ENCODE measurements around the gene CCDC201. TPM values are rescaled to one million over a fixed set of nuclear protein-coding genes. Genes with fewer than 3 reads are reported as not detected.

Gene CCDC201
- total and polyA plus RNA-seq, 10 donors, result not detected

GRCh38 chr7:45894665-45895062 lies 21.8 kb upstream of the CCDC201 start:
- peaks cover 0 to 57% (median 6%) of the 10 kb centered on the region in 7 donors for H3K27me3 ChIP-seq (replicated peaks in 1 of 7)
- intact Hi-C loops (cut with DNase I; ENCODE audit: low total_unique reads), result no loop called here
- H3K36me3 ChIP-seq, result no peaks in the 10 kb centered on the region
- no peak overlapping the region for H3K27ac ChIP-seq
- no peak overlapping the region for H3K4me3 ChIP-seq
- no peak for DNase-seq
- TF ChIP-seq POLR2A (IDR thresholded peaks at IDR 0.05), result no peak
- TF ChIP-seq CTCF (IDR thresholded peaks at IDR 0.05 in 8 of 11, conservative IDR thresholded peaks at IDR 0.05 in 3 of 11), result no peak
- TF ChIP-seq POLR2AphosphoS5 (IDR thresholded peaks at IDR 0.05), result no peak
- no peaks in the 10 kb centered on the region for H3K9me3 ChIP-seq
- no peaks in the 10 kb centered on the region for H3K4me1 ChIP-seq

- no peak for DNase-seq
Observed at GRCh38 chr7:45893996-45894664, 21.2 kb upstream of the CCDC201 start.

GRCh38 chr7:45893374-45893995 lies 20.6 kb upstream of the CCDC201 start:
- no peaks in the 10 kb centered on the region for H3K36me3 ChIP-seq
- no peak for TF ChIP-seq POLR2AphosphoS5 (IDR thresholded peaks at IDR 0.05)
- no peak for TF ChIP-seq CTCF (IDR thresholded peaks at IDR 0.05 in 8 of 11, conservative IDR thresholded peaks at IDR 0.05 in 3 of 11)
- TF ChIP-seq POLR2A (IDR thresholded peaks at IDR 0.05), result no peak
- H3K27me3 ChIP-seq (replicated peaks in 1 of 7), result peaks cover 4 to 69% (median 18%) of the 10 kb centered on the region in 7 donors
- DNase-seq, result no peak
- H3K27ac ChIP-seq, result no peak overlapping the region
- H3K9me3 ChIP-seq, result no peaks in the 10 kb centered on the region
- WGBS, 5 donors, result 54 to 68% (median 62%) methylated on average over 5 of the region's 5 CpGs
- no peak overlapping the region for H3K4me3 ChIP-seq
- peaks cover 0 to 11% (median 7%) of the 10 kb centered on the region in 6 donors for H3K4me1 ChIP-seq
- intact Hi-C loops (cut with DNase I; ENCODE audit: low total_unique reads), result no loop called here

More at GRCh38 chr7:45893996-45894664, 21.2 kb upstream of the CCDC201 start:
- no peak for TF ChIP-seq POLR2AphosphoS5 (IDR thresholded peaks at IDR 0.05)
- no peak for TF ChIP-seq CTCF (IDR thresholded peaks at IDR 0.05 in 8 of 11, conservative IDR thresholded peaks at IDR 0.05 in 3 of 11)
- no peak for TF ChIP-seq POLR2A (IDR thresholded peaks at IDR 0.05)
- Histone ChIP-seq H3K9me3 (no peaks in the 10 kb centered on the region), H3K4me3 (no peak overlapping the region), H3K36me3 (no peaks in the 10 kb centered on the region), H3K27ac (no peak overlapping the region), H3K27me3 (replicated peaks in 1 of 7) (peaks cover 0 to 62% (median 11%) of the 10 kb centered on the region in 7 donors), H3K4me1 (peaks cover 0 to 4% (median 1%) of the 10 kb centered on the region in 6 donors)
- 66 to 89% (median 71%) methylated on average over 4 of the region's 4 CpGs for WGBS, 5 donors
- intact Hi-C loops (cut with DNase I; ENCODE audit: low total_unique reads), result no loop called here

GRCh38 chr7:45892407-45893035 lies 19.6 kb upstream of the CCDC201 start:
- intact Hi-C loops (cut with DNase I; ENCODE audit: low total_unique reads), result no loop called here
- peaks cover 0 to 17% (median 11%) of the 10 kb centered on the region in 6 donors for H3K4me1 ChIP-seq
- peaks cover 4 to 78% (median 26%) of the 10 kb centered on the region in 7 donors for H3K27me3 ChIP-seq (replicated peaks in 1 of 7)
- TF ChIP-seq POLR2A (IDR thresholded peaks at IDR 0.05), result no peak
- TF ChIP-seq CTCF (IDR thresholded peaks at IDR 0.05 in 8 of 11, conservative IDR thresholded peaks at IDR 0.05 in 3 of 11), result no peak
- H3K9me3 ChIP-seq, result no peaks in the 10 kb centered on the region
- DNase-seq, result no peak
- no peaks in the 10 kb centered on the region for H3K36me3 ChIP-seq
- H3K4me3 ChIP-seq, result no peak overlapping the region
- 71 to 92% (median 86%) methylated on average over 5 to 6 of the region's 6 CpGs for WGBS, 5 donors
- H3K27ac ChIP-seq, result no peak overlapping the region
